KMS-11 (cell line): ENCODE results near the gene BMPR1A.

Experiments
- H2AFZ ChIP-seq: fragments of 200-600 bp; sonication (generic); 2 replicates; pipeline ENCODE4 v1.6.1; 2016; ENCODE audit warnings: antibody characterized with exemption, mixed run types, low read depth
- H3K27ac ChIP-seq: fragments of 200-600 bp; sonication (generic); 2 replicates; pipeline ENCODE4 v1.6.1; 2016; ENCODE audit warnings: mild to moderate bottlenecking, mixed run types
- H3K27me3 ChIP-seq: fragments of 200-600 bp; sonication (generic); 2 replicates; pipeline ENCODE4 v1.6.1; 2017; ENCODE audit warnings: mild to moderate bottlenecking, low read depth, mixed run types, moderate library complexity; ENCODE audit not compliant: insufficient read depth
- H3K36me3 ChIP-seq: fragments of 200-600 bp; sonication (generic); 2 replicates; pipeline ENCODE4 v1.6.1; 2017; ENCODE audit warnings: mild to moderate bottlenecking, mixed run types; ENCODE audit not compliant: insufficient read depth
- H3K4me1 ChIP-seq: fragments of 200-600 bp; sonication (generic); 2 replicates; pipeline ENCODE4 v1.6.1; 2016; ENCODE audit warnings: mild to moderate bottlenecking, low read depth, mixed run types; ENCODE audit not compliant: poor library complexity, severe bottlenecking
- H3K4me2 ChIP-seq: fragments of 200-600 bp; sonication (generic); 2 replicates; pipeline ENCODE4 v1.7.0; 2016; ENCODE audit warnings: mild to moderate bottlenecking, mixed run types
- H3K4me3 ChIP-seq: fragments of 200-600 bp; sonication (generic); IDR thresholded peaks from 2 replicates; pipeline ENCODE4 v1.6.1; 2017; ENCODE audit warnings: low read depth, low read length, mixed read lengths; ENCODE audit not compliant: insufficient read depth
- H3K79me2 ChIP-seq: fragments of 200-600 bp; sonication (generic); 2 replicates; pipeline ENCODE4 v1.6.1; 2016; ENCODE audit warnings: low read depth, mixed run types; ENCODE audit not compliant: insufficient read depth
- H3K9ac ChIP-seq: fragments of 200-600 bp; sonication (generic); 2 replicates; pipeline ENCODE4 v1.6.1; 2016; ENCODE audit warnings: mild to moderate bottlenecking, mixed run types
- H4K20me1 ChIP-seq: fragments of 200-600 bp; sonication (generic); 2 replicates; pipeline ENCODE4 v1.6.1; 2016; ENCODE audit warnings: mild to moderate bottlenecking, mixed run types; ENCODE audit not compliant: insufficient read depth
- TF ChIP-seq, protein P1 (sequence below): fragments of 200-600 bp; sonication (generic); conservative IDR thresholded peaks from 2 replicates; pipeline ENCODE4 v1.6.1; 2017; ENCODE audit warnings: low read depth, mild to moderate bottlenecking, antibody characterized with exemption, low read length, moderate library complexity, mixed read lengths

BMPR1A gene

DNA sequence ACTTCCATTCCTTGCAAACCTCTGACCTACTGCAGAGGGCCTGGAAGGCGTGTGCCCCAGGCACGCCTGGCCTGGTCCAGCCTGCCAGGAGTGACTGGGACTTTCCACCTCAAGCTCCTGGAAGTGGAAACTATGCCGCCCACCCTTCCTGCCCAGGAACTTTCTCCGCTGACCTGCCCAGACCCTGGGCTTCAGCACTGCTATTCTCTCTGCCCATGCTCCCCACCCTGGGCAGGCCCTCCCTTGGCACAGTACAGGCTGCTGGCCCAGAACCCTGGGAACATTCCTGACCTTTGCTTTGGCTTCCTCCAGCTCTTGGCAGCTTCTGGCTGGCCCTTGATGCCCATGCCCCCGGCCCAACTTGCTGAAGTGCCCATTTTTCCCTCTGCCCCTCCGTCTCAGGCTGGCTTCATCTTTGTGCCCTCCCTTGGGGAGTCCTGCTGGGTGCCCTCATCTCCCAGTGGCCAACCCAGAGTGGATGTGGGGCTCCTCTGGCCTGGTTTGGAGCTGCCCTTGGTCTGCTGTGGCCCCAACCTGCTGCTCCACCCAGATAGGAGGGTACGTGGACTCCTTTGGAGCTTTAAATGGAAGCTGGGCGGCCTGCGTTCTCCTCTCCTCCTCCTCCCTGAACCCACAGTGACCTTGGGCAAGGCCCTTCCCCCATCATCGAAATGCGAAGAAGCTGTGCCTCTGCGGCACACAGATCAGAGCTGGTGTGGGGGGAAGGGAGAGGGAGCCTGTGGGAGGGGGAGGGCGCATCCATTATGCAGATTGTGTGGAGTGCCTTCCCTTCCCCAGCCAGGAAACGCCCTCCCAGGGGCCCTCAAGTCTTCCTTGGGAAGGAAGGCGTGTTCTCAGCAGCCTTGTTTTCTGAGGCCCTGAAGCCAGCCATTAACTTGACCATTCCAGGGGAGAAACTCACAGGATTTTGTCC is 197.6 kb downstream of the BMPR1A start:
- TF ChIP-seq, protein P1, sequence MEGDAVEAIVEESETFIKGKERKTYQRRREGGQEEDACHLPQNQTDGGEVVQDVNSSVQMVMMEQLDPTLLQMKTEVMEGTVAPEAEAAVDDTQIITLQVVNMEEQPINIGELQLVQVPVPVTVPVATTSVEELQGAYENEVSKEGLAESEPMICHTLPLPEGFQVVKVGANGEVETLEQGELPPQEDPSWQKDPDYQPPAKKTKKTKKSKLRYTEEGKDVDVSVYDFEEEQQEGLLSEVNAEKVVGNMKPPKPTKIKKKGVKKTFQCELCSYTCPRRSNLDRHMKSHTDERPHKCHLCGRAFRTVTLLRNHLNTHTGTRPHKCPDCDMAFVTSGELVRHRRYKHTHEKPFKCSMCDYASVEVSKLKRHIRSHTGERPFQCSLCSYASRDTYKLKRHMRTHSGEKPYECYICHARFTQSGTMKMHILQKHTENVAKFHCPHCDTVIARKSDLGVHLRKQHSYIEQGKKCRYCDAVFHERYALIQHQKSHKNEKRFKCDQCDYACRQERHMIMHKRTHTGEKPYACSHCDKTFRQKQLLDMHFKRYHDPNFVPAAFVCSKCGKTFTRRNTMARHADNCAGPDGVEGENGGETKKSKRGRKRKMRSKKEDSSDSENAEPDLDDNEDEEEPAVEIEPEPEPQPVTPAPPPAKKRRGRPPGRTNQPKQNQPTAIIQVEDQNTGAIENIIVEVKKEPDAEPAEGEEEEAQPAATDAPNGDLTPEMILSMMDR = no peak
- Histone ChIP-seq H2AFZ (no peak overlapping the region), H3K27ac (no peak overlapping the region), H4K20me1 (no peaks in the 10 kb centered on the region), H3K9ac (no peak overlapping the region), H3K4me3 (no peak overlapping the region), H3K27me3 (no peaks in the 10 kb centered on the region), H3K79me2 (no peaks in the 10 kb centered on the region), H3K4me1 (no peaks in the 10 kb centered on the region), H3K36me3 (no peaks in the 10 kb centered on the region), H3K4me2 (no peak overlapping the region)

- Histone ChIP-seq H3K27me3 (no peaks in the 10 kb centered on the region), H3K27ac (no peak overlapping the region), H3K4me3 (no peak overlapping the region), H3K9ac (no peak overlapping the region), H2AFZ (no peak overlapping the region), H4K20me1 (no peaks in the 10 kb centered on the region), H3K4me2 (no peak overlapping the region), H3K4me1 (no peaks in the 10 kb centered on the region), H3K79me2 (no peaks in the 10 kb centered on the region), H3K36me3 (no peaks in the 10 kb centered on the region)
- TF ChIP-seq, protein P1 = no peak
Measured at GRCh38 chr10:86954681-86955500, 198.5 kb downstream of the BMPR1A start.

DNA sequence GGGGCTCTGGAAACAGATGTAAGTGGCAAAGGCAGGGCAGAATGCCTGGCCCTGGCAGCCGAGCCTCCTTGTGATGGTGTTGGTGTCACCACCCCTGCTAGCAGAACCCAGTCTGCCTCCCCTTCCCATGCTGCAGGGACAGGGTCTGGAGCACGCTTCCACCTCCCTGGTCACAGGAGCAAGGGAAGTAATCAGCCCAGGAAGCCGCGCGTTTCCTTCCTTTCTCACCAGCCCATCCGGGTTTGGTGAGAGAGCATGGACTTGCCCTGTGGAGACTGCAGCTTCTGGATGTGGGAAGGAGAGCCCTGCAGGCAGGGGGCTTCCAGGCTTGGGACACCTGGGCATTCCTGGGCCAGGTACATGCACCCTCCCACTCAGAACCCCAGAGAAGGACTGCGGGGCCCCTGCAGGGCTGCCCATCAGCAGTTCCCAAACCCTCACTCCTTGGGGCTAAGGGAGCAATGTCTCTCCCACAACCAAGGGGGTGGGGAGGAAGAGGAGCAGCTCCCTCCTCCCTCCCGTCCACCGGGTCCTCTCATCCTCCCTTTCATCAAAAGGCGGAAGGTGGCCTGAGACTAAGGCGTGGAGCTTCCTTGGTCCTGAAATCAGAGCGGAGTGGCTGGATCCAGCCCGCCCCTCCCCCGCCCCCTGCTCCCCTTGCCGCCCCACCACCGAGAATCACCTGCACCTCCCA is 199.2 kb downstream of the BMPR1A start:
- Histone ChIP-seq H2AFZ (no peak overlapping the region), H3K79me2 (no peaks in the 10 kb centered on the region), H3K4me1 (peaks cover 2% of the 10 kb centered on the region), H3K27ac (no peak overlapping the region), H4K20me1 (no peaks in the 10 kb centered on the region), H3K36me3 (no peaks in the 10 kb centered on the region), H3K4me3 (no peak overlapping the region), H3K4me2 (no peak overlapping the region), H3K9ac (no peak overlapping the region), H3K27me3 (no peaks in the 10 kb centered on the region)
- TF ChIP-seq, protein P1 = no peak

DNA sequence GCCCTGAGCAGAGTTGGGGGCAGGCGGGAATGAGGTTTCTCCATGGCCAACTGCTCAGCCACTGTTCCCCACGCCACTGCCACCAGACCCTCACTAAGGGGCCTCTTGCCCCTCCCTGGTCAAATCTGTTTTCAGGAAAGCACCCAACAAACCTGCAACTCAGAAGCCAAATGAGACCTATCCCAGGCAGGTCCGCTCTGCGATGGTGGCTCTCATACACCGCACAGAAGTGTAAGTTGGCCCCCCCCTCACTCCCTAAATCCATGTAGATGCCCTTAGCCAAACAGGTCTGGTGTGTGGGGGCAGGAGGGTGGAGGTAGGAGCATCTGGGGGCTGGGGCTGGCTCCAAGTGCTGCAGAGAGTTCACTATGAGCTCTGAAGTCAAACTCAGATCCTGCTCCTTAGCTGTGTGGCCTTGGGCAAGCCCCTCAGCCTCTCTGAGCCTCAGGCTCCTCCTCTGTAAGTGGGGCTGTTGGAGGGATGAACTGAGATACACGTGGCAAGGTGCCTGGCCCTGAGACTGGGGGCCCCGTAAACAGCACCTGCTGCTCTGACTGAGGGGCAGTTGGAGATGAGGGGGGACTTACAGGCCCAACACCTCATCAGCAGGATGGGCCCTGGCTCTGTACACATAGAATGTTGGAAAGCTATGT is 199.9 kb downstream of the BMPR1A start:
- Histone ChIP-seq H3K4me1 (peaks cover 7% of the 10 kb centered on the region), H3K36me3 (no peaks in the 10 kb centered on the region), H3K9ac (no peak overlapping the region), H3K4me2 (no peak overlapping the region), H4K20me1 (no peaks in the 10 kb centered on the region), H3K79me2 (no peaks in the 10 kb centered on the region), H3K27ac (no peak overlapping the region), H3K27me3 (no peaks in the 10 kb centered on the region), H2AFZ (no peak overlapping the region), H3K4me3 (no peak overlapping the region)
- TF ChIP-seq, protein P1 = no peak
